Keratinocyte (primary cell): ENCODE measurements around the gene CORO2A.

ENCODE experiments used
- EZH2 ChIP-seq: IDR thresholded peaks from one replicate; pipeline ENCODE4 v1.6.1; 2012; ENCODE audit warnings: inconsistent platforms, mild to moderate bottlenecking, low read length, moderate library complexity
- TF ChIP-seq, protein P1 (sequence below), 3 experiments: IDR thresholded peaks in 1 of 3; conservative IDR thresholded peaks in 1 of 3; optimal IDR thresholded peaks in 1 of 3; 2 replicates in 2 of 3; 3 replicates in 1 of 3; pipeline versions ENCODE3 to v1.5.1; 2011; ENCODE audit warnings: low read length in 3 of 3, mild to moderate bottlenecking in 3 of 3, moderate library complexity in 2 of 3, control low read depth in 1 of 3, inconsistent platforms in 1 of 3; ENCODE audit not compliant: insufficient read depth in 2 of 3; ENCODE audit errors: extremely low read depth in 1 of 3

DNA sequence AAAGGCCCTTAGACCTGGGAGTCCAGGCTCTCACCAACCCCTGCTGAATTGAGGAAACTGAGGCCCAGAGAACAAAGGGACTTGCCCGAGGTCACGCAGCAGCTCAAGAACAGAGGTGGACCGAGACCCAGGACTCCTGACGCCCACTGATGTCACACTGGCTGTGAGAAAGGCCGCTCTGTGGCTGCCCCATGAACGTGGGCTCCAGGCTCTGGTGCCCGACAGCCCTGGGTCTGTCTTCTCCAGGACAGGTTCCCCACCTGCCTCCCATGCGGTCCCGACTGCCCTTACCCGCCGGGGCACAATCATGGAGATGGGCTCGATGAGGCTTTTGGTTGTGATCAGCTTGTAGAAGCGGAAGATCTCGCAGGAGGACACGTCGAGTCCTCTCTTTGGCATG is 64.1 kb downstream of the CORO2A start:
- TF ChIP-seq, protein P1, sequence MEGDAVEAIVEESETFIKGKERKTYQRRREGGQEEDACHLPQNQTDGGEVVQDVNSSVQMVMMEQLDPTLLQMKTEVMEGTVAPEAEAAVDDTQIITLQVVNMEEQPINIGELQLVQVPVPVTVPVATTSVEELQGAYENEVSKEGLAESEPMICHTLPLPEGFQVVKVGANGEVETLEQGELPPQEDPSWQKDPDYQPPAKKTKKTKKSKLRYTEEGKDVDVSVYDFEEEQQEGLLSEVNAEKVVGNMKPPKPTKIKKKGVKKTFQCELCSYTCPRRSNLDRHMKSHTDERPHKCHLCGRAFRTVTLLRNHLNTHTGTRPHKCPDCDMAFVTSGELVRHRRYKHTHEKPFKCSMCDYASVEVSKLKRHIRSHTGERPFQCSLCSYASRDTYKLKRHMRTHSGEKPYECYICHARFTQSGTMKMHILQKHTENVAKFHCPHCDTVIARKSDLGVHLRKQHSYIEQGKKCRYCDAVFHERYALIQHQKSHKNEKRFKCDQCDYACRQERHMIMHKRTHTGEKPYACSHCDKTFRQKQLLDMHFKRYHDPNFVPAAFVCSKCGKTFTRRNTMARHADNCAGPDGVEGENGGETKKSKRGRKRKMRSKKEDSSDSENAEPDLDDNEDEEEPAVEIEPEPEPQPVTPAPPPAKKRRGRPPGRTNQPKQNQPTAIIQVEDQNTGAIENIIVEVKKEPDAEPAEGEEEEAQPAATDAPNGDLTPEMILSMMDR (optimal IDR thresholded peaks at IDR 0.05 in 1 of 3, IDR thresholded peaks at IDR 0.05 in 1 of 3, conservative IDR thresholded peaks at IDR 0.05 in 1 of 3; ENCODE audit: extremely low read depth in 1 of 3, insufficient read depth in 2 of 3, low read length in 3 of 3), result no peak
- no peak for TF ChIP-seq EZH2
